Measurements from ENCODE around the gene ACAD11.

Gene ACAD11

DNA sequence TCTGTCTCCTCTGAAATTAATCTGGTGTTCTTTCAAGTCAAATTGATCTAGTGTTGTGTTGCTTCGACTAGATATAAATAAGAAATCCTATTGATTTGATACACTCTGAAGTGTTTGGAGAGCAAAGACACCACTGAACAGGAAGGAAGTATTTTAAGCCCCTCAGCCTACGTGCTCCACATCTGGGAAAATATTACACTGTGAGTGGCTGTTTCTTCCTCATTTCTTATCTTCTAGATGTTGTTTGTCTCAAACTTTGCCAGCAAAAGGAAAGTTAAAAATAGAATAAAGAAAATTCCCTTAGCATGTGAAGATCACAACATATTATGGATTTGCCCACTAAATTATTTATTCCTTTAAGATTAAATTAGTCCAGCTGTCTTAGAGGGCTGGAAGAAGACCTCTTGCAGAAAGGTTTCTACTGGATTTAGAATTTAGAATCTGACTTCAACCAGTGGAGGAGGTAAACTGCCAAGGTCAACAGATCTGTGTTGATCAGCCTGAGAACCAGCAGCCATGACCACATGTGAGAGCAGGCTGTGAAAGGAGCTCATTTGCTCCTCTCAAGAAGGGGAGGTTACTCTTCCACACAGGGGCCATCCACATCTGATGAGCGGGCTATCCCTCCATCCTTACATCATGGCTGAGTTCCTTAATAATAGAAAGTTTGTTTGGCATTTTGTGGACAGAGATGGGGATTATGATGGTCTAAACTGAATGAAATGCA, 108.9 kb downstream of the ACAD11 start:
- DNase-seq = peak in 1 of 3 donors; percentile 14

DNA sequence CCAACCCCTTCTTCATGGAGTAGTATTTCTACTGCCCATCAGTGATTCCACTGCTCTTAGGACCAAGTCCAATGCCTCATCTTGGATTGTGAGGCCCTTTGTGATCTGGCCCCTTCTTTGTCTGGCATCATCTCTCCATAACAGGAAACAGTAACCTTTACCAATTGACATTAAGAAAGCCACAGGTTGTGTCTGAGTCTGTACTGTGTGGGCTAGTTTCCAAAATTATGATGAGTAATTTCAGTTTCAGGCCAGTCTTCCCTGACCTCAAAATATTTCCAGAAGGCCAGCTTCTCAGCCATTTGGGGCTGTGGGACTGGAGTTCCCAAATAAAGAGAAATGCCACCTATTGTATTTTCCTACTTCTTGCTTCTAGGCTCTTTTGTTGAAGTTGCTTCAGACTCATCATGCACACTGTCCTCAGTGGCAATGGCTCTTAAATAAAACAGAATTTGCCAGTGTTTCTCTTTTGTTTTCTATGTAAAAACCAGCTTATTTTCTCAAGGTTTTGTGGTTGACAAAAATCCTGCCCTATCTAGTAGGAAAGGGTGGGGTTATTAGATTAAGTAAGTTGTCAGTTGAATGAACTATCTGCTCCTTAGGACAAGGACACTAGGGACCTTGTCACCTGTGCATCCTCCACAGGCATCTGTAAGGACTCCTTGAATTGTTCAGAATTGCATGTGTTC, 109.6 kb downstream of the ACAD11 start:
- peak in 2 of 3 donors; percentile 17 to 37 for DNase-seq

DNA sequence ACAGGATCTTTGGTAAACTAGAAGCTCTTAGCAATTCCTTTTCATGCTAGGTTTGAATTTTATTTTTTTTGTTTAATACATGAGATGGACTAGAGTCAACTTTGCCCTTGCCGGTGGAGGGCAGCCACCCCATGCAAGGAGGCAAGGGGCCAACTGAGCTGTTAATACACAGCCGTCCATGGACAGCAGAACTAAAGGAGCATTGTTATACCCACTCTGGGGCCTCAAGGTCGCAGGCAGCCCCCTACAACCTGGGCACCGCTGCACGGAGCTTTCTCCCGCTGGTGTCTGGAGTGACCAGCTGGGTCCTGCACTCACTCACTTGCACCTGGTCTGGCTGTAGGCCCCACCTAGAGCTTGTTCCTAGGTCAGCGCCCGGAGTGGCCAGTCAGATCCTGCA, 110.4 kb downstream of the ACAD11 start:
- DNase-seq = no peak

DNA sequence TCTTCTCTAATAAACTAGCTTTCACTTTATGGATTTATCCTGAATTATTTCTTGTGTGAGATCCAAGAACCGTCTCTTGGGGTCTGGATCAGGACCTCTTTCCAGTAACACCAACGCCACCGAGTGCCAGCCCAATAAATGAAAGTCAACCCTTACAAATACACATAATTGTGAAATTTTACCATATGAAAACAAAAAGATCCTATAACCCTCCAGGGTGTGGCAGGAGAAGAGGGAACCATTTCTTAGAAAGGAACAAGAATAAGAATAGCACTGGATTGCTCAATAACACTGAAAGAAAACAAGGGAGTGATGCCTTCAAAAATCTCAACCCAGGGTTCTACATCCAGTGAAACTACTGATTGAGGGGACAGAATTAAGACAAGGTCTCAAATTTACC, 114.1 kb downstream of the ACAD11 start:
- peak; percentile 56 to 79 (median 72) for DNase-seq

DNA sequence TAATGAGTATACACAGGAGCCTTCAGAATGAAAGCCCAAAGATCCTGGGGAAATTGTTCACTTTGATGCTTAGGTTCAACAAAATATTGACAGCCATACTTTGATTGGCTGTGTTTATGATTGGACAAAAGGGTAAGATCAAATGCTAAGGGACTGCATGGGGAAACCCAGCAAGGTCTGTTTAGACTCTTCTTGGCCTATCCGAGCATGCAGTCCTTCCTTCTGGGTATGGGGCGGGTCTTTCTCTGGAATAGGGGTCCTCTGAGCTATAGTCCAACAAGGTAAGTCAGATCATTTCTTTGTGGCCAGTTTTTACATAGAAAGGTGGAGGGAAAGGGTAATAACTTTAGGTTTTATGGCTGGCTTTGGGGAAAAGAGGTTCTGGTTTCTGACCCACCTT, 115.5 kb downstream of the ACAD11 start:
- DNase-seq = no peak

DNA sequence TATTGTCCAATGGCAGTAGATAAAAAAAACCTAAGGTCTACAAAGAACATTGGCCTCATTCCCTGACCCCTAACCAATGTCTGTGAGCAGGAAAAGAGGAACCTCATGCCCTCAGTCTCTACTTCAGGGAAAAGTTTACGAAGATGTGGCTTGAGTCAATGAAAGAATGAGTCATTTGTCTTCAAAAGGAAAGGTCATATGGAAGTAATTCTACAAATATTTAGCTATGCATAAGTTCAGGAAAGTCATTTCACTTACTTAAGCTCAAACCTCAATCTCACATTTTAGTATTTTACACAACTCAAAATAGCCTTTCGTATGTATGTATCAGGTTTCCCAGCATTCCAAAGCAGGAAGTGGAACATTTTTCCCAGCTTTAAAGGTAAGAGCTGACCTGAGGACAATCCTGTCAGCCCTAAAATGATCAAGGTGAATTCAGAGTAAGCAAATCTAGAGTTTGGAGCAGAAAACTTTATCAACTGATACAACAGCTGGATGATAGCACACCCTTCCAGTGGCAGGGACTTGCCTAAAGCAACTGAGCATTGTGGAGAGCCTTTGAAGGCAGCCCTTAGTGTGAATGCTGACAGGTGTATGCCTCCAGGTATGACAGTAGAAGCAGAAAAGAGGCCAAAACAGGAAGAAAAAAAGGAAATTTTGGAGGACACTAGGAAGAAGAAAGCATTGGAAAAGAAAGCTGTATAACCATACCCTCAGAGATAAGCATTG, 116.4 kb downstream of the ACAD11 start:
- DNase-seq = peak; percentile 77 to 94 (median 85)

DNA sequence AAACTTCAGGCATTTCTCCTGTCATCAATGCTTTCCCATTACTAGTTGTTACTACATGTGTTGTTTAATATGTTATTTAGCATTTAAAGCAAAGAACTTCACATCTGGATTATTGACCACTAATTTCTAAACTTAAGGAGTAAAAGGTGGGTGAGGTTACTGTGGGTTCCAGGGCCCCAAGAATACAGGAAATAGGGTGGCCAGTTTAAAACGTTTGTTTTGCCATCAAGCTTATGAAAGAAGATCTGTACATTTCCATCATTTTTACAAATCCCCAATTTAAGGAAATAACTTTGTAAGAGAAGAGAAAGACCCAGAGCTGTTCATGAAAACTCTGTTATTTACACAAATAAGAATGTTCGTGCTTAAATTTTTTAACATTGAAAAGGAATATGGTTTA, 117.0 kb downstream of the ACAD11 start:
- peak in 1 of 3 donors; percentile 8 for DNase-seq

DNA sequence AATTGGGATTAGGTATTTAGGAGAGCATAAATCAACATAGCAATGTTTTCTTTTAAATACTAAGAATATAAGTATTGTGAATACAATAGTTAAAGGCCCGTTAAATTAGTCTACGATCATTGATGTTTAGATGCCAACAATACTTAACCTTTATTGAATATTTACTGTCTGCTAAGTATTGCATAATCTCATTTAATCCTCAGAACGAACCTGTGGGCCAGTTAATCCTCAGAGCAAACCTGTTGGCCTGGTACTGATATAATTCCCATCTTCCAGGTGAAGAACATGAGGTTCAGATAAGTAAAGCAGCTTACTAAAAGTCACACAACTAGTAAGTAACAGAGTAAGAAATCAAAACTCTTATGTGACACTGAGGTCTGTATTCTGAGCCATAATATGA, 119.9 kb downstream of the ACAD11 start:
- DNase-seq = no peak

DNA sequence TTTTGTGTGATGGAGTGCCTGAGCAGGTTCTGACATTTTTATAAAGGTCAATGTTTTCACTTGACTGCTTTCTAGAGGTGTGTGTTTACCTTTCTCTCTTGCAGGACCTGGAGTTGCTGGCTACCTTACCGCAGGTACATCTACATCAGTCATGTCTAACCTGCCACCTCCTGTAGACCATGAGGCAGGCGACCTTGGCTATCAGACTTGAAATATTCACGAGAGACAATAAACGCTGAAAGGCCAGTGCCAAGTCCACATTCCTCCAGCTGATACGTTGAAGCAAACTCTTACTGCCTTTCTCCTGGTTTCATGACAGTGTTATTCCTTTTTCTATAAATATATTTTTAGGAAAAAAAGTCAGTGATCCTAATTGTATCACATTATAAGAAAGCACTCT, 121.5 kb downstream of the ACAD11 start:
- no peak for DNase-seq

DNA sequence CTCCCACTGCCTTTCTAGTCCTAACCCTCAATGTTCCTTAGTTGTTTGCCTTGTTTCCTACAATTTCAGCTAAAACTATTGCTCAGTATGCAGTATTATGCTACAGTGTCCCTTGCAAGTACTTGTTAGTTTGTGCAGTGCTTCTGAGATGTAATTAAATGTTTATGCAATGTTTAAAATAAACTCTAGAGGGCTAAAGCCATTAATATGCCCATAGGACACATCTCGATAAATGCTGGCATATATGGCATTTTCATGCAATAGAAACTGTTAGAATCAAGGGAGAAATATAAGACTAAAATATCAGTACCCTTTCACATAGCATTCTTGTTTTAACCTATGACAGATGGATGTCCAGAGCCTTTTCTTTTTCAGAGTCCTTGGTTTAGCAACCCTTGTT, 122.3 kb downstream of the ACAD11 start:
- DNase-seq = no peak

DNA sequence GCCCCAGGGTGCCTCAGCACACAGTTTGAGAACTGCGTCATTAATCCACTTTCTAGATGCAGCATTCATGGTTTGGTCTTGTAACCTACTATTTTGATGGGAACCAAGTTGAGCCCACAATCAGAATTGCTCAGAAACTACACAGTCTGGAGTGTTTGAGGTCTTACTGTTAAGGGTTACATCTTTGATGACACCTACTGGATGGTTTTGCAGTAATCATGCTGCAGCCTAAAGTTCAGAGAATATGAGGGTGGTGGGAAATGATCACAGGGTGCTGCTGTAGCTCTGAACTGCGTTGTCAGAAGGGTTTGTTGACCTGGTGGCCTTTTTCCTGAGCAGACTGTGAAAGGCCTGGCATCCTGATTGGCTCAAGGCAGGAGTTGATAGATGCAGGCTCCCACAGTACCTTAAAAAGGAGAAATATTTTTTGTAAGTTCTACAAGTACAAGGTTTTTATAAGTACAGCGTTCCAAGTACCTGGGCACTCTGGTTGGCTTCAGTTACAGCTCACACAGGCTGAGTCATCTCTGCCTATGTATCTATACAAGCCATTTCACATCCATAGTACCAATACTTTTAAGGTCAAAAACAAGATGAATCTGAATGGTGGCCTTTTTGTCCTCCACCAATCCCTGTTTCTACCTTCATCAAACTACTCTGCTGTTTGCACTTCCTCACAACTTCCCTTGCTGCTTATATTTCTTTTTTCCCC, 123.0 kb downstream of the ACAD11 start:
- DNase-seq = no peak

DNA sequence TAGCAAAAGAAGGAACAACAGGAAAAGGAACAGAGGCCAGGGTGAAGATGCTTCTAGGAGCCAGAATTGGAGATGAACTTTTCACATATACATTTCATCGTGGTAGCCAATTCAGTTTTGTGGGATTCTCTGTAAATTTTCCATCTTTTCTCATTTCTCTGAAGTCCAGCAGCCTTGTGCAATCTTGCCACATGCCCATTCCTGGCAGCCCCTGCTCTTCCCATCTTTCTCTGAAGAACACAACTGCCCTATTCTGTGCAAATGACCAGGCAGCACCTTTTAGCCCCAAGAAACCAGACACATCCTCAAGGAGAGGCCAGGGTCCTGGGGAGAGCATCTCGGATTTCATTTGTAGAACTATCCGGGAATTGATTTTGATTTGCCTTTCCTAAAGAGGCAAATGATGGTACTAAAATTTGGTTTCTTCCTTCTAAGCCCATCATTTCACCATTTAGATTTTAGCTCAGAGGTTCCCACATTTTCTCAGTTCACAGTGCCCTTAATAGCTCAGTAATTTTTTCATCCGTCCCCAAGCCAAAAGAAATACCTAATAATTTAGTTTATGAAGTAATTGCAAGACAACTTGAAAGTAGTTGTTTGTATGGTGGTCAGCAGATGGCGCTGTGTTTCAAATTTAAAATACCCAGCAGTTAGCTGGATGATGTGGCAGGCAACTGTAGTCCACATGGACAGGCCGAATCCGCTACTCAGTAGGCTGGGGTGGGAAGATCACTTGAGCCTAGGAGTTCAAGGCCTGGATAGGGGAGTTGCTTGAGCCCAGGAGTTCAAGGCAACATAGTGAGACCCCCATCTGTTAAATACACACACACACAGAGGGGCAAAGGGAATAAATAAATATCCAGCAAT, 123.8 kb downstream of the ACAD11 start:
- DNase-seq = peak; percentile 69 to 82 (median 74)

DNA sequence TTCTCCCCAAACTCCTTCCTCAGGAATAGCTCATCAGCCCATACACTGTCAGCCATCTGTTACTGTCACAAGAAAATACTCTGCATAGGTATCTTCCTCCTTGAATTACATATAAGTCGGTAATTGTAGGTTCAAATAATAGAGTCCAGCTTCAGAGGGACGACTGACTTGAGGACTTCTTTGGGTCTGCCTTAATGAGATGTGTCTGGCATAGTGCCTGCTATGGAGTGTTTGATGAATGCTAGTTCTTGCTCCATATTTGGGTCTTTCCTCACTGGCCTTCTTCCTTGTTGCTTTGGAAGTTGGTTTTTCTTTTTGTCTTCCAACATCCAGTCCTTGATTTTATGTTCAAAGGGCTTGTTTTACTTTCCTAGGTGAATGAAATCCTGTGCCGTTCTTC, 129.0 kb downstream of the ACAD11 start:
- DNase-seq = no peak

DNA sequence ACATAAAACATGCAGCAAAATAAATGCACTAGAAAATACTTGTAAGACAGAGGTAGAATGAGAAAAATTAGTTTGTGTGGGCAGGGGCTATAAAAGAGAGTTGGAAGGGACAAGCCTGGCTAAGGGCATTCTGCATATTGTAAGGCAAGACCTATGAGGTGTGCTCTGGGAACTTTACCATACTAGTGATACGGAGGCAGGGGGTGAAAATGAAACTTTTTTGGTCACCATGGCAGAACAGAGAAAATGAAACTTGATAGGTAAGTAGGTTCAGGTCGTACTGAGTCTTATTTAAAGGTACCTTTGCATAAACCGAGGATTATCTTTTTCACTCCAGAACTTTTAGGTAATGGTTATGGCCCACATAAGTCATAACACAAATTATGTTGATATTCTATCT, 137.3 kb downstream of the ACAD11 start:
- no peak for DNase-seq

DNA sequence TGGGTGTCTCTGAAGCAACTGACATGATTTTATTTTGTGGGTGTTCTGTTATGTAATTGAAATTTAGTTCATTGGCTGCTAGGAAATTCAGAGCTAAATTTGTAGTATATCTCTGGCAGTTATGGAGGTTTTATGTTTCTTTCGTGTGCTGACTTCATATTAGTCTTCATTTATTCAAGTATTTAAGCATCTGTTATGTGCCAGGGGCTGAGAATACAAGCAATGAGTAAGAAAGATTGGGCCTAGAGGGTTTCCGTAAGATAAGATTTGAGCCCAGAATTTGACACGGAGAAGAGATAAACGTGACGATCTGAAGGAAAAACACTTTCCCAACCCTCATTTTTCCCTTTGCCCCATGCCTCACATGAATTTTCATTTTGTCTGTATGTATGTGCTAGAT, 137.7 kb downstream of the ACAD11 start:
- DNase-seq = no peak

DNA sequence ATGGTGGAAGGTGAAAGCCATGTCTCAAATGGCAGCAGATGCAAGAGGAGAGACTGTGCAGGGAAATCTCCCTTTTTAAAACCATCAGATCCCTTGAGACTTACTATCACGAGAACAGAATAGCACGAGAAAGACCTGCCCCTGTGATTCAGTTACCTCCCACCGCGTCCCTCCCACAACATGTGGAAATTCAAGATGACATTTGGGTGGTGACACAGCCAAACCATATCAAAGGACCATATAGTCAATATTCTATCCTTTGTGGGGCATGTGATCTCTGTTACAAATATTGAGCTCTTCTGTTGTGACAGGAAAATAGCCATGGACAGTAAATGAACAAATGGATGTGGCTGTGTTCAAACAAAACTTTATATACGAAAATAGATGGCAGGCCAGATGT, 139.7 kb downstream of the ACAD11 start:
- no peak for DNase-seq

DNA sequence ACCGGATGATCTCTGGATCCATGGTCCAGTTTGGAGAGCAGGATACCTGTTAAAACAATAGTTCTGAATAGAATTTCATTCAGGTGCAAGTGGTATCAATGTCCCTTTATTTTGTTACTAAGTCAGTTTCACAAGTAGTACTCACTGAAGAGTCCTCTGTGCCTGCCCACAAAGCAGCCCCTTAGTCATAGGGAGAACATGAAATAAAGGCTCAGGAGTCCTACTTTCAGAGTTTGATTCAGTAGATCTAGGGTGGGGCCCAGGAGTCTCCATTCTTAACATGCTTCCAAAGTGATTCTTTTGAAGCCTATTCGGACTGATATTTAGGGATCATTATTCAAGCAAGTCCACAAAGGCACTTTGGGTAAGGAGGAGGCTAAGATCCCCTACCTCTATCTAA, 142.3 kb downstream of the ACAD11 start:
- DNase-seq = no peak

DNA sequence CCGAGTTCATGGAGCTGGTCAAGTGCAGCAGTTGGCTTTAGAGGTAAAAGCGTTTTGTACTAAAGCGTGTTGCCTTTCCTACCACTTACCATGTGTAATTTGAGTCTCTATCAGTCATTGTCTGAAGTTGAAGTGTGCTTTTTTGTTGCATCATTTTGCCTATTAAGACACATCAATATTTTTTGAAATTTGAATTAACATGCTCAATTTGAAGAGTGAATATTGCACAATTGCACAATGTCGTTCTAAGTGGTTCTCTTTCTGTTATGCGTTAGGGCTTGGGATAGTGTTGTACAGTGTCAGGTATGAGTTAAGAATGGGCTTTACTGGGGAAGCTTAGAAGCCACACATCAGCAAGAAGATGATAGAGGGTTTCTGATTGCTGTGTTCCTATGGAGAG, 146.6 kb downstream of the ACAD11 start:
- no peak for DNase-seq

DNA sequence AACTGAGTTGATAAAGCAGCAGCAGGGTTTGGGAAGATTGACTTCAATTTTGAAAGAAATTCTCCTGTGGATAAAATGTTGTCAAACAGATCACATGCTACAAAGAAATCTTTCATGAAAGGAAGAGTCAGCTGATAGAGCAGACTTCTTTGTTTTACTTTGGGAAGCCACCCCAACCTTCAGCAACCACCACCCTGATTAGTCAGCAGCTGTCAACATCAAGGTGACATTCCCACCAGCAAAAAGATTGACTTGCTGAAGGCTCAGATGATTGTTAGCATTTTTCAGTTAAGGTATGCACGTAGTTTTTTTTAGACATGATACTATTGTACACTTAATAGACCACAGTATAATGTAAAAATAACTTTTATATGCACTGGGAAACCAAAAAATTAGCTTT, 150.1 kb downstream of the ACAD11 start:
- DNase-seq = no peak

DNA sequence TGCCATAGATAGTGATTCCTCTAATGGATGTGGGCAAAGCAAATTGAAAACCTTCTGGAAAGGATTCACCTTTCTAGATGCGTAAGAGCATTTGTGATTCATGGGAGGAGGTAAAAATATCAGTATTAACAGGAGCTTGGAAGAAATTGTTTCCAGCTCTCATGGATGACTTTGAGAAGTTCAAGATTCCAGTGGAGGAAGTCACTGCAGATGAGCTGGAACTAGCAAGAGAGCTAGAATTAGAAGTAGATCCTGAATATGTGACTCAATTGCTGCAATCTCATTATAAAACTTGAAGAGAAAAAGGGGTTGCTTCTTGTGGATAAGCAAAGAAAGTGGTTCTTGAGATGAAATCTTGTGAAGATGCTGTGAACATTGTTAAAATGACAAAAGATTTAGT, 150.5 kb downstream of the ACAD11 start:
- DNase-seq = no peak
